ENCODE data around the gene TPX2. TPM values are rescaled to one million over a fixed set of nuclear protein-coding genes. Genes with fewer than 3 reads are reported as not detected.

Gene TPX2
- total and polyA plus RNA-seq, 2 of the 8 experiments (the other 6 are each of a cell fraction or from before 2014, with no cell fraction given), result 43.6 to 125 TPM

GRCh38 chr20:31695849-31696804 lies 43.0 kb upstream of the TPX2 start (continued):
- TF ChIP-seq HDAC2 (IDR thresholded peaks at IDR 0.05; ENCODE audit: borderline replicate concordance in 1 of 2, low read depth in 2 of 2, low read length in 2 of 2), result no peak
- no peak for TF ChIP-seq JUN (IDR thresholded peaks at IDR 0.05; ENCODE audit: low read depth, low read length)
- TF ChIP-seq ATF2 (IDR thresholded peaks at IDR 0.05; ENCODE audit: low read length), result no peak
- TF ChIP-seq RXRA (IDR thresholded peaks at IDR 0.05; ENCODE audit: insufficient read depth, low read depth, low read length), result no peak
- TF ChIP-seq POLR2A (IDR thresholded peaks at IDR 0.05; ENCODE audit: control extremely low read depth in 1 of 2, low read depth in 2 of 2, low read length in 2 of 2), result no peak
